Testis (tissue), 3 donors: ENCODE results near the gene RASGRF2. TPM values are rescaled to one million over a fixed set of nuclear protein-coding genes. Genes with fewer than 3 reads are reported as not detected.

Experiments
- DNase-seq: peaks from one replicate; pipeline ENCODE4 v3.0.0-alpha.2; 2019
- H3K27ac ChIP-seq, 2 donors: fragments of 200-600 bp; sonication (generic); one replicate each; pipeline ENCODE4 v1.5.1; 2019
- H3K27me3 ChIP-seq: fragments of 200-600 bp; sonication (generic); one replicate; pipeline ENCODE4 v1.5.1; 2019
- H3K36me3 ChIP-seq: fragments of 200-600 bp; sonication (generic); one replicate; pipeline ENCODE4 v1.5.1; 2017; ENCODE audit warnings: low read depth; ENCODE audit errors: missing control alignments
- H3K4me1 ChIP-seq: fragments of 200-600 bp; sonication (generic); one replicate; pipeline ENCODE4 v1.5.1; 2019
- H3K4me3 ChIP-seq, 2 donors: fragments of 200-600 bp; sonication (generic); one replicate each; pipeline ENCODE4 v1.5.1; 2017 to 2019
- H3K9me3 ChIP-seq: fragments of 200-600 bp; sonication (generic); one replicate; pipeline ENCODE4 v1.5.1; 2017
- CTCF ChIP-seq, 3 experiments: fragments of 450-650 bp in 2 of 3; fragments of 200-600 bp in 1 of 3; sonication (generic) in 1 of 3; IDR thresholded peaks; one replicate each; pipeline ENCODE4 v1.5.1; 2016 to 2019; ENCODE audit warnings: antibody characterized with exemption in 3 of 3, mild to moderate bottlenecking in 2 of 3, moderate library complexity in 1 of 3
- POLR2A ChIP-seq: fragments of 450-650 bp; IDR thresholded peaks from one replicate; pipeline ENCODE4 v1.6.1; 2017; ENCODE audit warnings: antibody characterized with exemption, mild to moderate bottlenecking, moderate library complexity
- WGBS, 2 donors: methylation state at CpG; one replicate each; pipeline ENCODE4 v1.1.5; 2018; 5-methylcytosine and 5-hydroxymethylcytosine counted together
- intact Hi-C: fragments of 100-400 bp; cut with DNase I; formaldehyde crosslinking; loops from one replicate; pipeline ENCODE4 v1.15.1; 2023; ENCODE audit warnings: low total_unique reads
- polyA plus RNA-seq: library from polyadenylated mRNA; stranded (reverse); fragments of 350-450 nt; fragmentation: Illumina TruSeq; extraction: RNeasy Lipid Tissue Mini Kit (QIAGEN cat#74804); gene quantifications from one replicate; pipeline ENCODE4 v1.2.3, GENCODE V29; 2014; ENCODE audit warnings: low read depth, low replicate concordance; ENCODE audit not compliant: insufficient read depth
- total RNA-seq, 2 donors: library from RNA; depleted of rRNA; stranded (reverse); fragments of >200 nt; gene quantifications; one replicate each; pipeline ENCODE4 v1.2.3, GENCODE V29; 2016

Gene RASGRF2
- total and polyA plus RNA-seq, 3 donors from 2014 or later: 6.2 to 11.3 (median 7.8) TPM

- Histone ChIP-seq H3K4me3 (no peak overlapping the region), H3K9me3 (no peaks in the 10 kb centered on the region), H3K27ac (no peak overlapping the region), H3K4me1 (no peaks in the 10 kb centered on the region), H3K27me3 (no peaks in the 10 kb centered on the region), H3K36me3 (no peaks in the 10 kb centered on the region)
- DNase-seq: no peak
- no peak for TF ChIP-seq POLR2A
- no peak for TF ChIP-seq CTCF (IDR thresholded peaks at IDR 0.05)
- WGBS, 2 donors: 97% methylated on average over 4 of the region's 4 CpGs; no CpG with 5 or more reads in 1 of the 2 donors
- intact Hi-C loops: no loop called here
These were observed 25.4 kb upstream of the RASGRF2 start for GRCh38 chr5:80934751-80935150.

GRCh38 chr5:80935811-80936385, 24.3 kb upstream of the RASGRF2 start:
- Histone ChIP-seq H3K4me3 (no peak overlapping the region), H3K4me1 (no peaks in the 10 kb centered on the region), H3K27me3 (no peaks in the 10 kb centered on the region), H3K9me3 (no peaks in the 10 kb centered on the region), H3K27ac (no peak overlapping the region), H3K36me3 (no peaks in the 10 kb centered on the region)
- TF ChIP-seq CTCF (IDR thresholded peaks at IDR 0.05) (no peak), POLR2A (no peak)
- intact Hi-C loops: no loop called here
- WGBS, 2 donors: 69 to 78% methylated on average over 3 of the region's 3 CpGs
- DNase-seq: no peak

GRCh38 chr5:80936881-80937280, 23.3 kb upstream of the RASGRF2 start:
- TF ChIP-seq CTCF (IDR thresholded peaks at IDR 0.05) (no peak), POLR2A (no peak)
- intact Hi-C loops: no loop called here
- no peak for DNase-seq
- no peaks in the 10 kb centered on the region for H3K4me1 ChIP-seq
- no peaks in the 10 kb centered on the region for H3K9me3 ChIP-seq
- H3K36me3 ChIP-seq: no peaks in the 10 kb centered on the region
- no peak overlapping the region for H3K27ac ChIP-seq
- H3K27me3 ChIP-seq: no peaks in the 10 kb centered on the region
- WGBS, 2 donors: 84 to 95% methylated on average over 3 of the region's 3 CpGs
- no peak overlapping the region for H3K4me3 ChIP-seq

GRCh38 chr5:80937584-80938356, 22.4 kb upstream of the RASGRF2 start:
- no peak overlapping the region for H3K27ac ChIP-seq
- no peaks in the 10 kb centered on the region for H3K36me3 ChIP-seq
- 73 to 77% methylated on average over 9 of the region's 9 CpGs for WGBS, 2 donors
- DNase-seq: no peak
- no peaks in the 10 kb centered on the region for H3K4me1 ChIP-seq
- TF ChIP-seq CTCF (IDR thresholded peaks at IDR 0.05) (no peak), POLR2A (no peak)
- no peak overlapping the region for H3K4me3 ChIP-seq
- no peaks in the 10 kb centered on the region for H3K9me3 ChIP-seq
- no peaks in the 10 kb centered on the region for H3K27me3 ChIP-seq
- intact Hi-C loops: no loop called here
